Spleen (tissue), 7 donors: ENCODE data around the gene R3HDML.
"Not testable (repeated sequence)": the region's sequence is repeated elsewhere in the genome, so short reads cannot be mapped to it uniquely, and the experiment has no call there.

Source experiments
- POLR2A ChIP-seq, 3 donors: fragments of 450-650 bp; IDR thresholded peaks; one replicate each; pipeline ENCODE4 v1.5.1; 2017; ENCODE audit warnings: antibody characterized with exemption in 3 of 3, mild to moderate bottlenecking in 1 of 3
- POLR2AphosphoS5 ChIP-seq, 3 donors: sonication (generic); formaldehyde crosslinking; IDR thresholded peaks; one replicate each; pipeline ENCODE4 v1.5.1; 2017; ENCODE audit warnings: antibody characterized with exemption in 3 of 3
- TF ChIP-seq, protein P1 (sequence below), 11 experiments: fragments of 200-600 bp in 7 of 11; fragments of 450-650 bp in 4 of 11; sonication (generic) in 4 of 11; IDR thresholded peaks in 8 of 11; conservative IDR thresholded peaks in 3 of 11; 1 replicate in 7 of 11; 2 replicates in 4 of 11; pipeline versions ENCODE4 v1.4.0 to v1.8.0; 2016 to 2021; ENCODE audit warnings: antibody characterized with exemption in 11 of 11, inconsistent platforms in 4 of 11, mild to moderate bottlenecking in 1 of 11
- donor health status: DM: no; HTN: no; CAD: no; lungs with moderate emphysema.
- donor health status: DM: no; HTN: no; CAD: no.
- donor health status: DM: no; HTN: no; CAD: no.

DNA sequence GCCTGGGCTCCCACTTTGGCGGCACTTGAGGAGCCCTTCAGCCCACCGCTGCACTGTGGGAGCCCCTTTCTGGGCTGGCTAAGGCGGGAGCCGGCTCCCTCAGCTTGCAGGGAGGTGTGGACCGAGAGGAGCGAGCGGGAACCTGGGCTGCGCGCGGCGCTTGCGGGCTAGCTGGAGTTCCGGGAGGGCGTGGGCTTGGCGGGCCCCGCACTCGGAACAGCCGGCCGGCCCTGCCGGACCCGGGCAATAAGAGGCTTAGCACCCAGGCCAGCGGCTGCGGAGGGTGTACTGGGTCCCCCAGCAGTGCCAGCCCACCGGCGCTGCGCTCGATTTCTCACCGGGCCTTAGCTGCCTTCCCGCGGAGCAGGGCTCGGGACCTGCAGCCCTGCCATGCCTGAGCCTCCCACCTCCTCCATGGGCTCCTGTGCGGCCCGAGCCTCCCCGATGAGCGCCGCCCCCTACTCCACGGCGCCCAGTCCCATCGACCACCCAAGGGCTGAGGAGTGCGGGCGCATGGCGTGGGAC is 37.8 kb upstream of the R3HDML start:
- TF ChIP-seq, protein P1, sequence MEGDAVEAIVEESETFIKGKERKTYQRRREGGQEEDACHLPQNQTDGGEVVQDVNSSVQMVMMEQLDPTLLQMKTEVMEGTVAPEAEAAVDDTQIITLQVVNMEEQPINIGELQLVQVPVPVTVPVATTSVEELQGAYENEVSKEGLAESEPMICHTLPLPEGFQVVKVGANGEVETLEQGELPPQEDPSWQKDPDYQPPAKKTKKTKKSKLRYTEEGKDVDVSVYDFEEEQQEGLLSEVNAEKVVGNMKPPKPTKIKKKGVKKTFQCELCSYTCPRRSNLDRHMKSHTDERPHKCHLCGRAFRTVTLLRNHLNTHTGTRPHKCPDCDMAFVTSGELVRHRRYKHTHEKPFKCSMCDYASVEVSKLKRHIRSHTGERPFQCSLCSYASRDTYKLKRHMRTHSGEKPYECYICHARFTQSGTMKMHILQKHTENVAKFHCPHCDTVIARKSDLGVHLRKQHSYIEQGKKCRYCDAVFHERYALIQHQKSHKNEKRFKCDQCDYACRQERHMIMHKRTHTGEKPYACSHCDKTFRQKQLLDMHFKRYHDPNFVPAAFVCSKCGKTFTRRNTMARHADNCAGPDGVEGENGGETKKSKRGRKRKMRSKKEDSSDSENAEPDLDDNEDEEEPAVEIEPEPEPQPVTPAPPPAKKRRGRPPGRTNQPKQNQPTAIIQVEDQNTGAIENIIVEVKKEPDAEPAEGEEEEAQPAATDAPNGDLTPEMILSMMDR (IDR thresholded peaks at IDR 0.05 in 8 of 11, conservative IDR thresholded peaks at IDR 0.05 in 3 of 11): not testable (repeated sequence)
- TF ChIP-seq POLR2A, POLR2AphosphoS5 (IDR thresholded peaks at IDR 0.05): not testable (repeated sequence)
